Caco-2 (cell line): ENCODE results near the gene KCNN3. TPM values are rescaled to one million over a fixed set of nuclear protein-coding genes. Genes with fewer than 3 reads are reported as not detected.

ENCODE experiments used
- BruUV-seq: library from RNA; stranded (reverse); fragments of 400-500 nt; replicated peaks from 2 replicates; lab custom pipeline; 2021; lab: Mats Ljungman, UMichigan
- CTCF ChIA-PET: fragments of 300-600 bp; sonication (Branson Sonifier 250); formaldehyde crosslinking; loops from one replicate; lab custom pipeline; 2022; ENCODE audit warnings: antibody characterized with exemption; lab: Charles Lee
- POLR2A ChIA-PET: fragments of 300-600 bp; sonication (Branson Sonifier 250); formaldehyde crosslinking; loops from one replicate; lab custom pipeline; 2022; ENCODE audit warnings: antibody characterized with exemption; lab: Charles Lee
- DNase-seq, 2 experiments: peaks; one replicate each; pipeline versions ENCODE4 v3.0.0 to v3.0.0-alpha.2; 2020 to 2022
- H3K27me3 ChIP-seq: replicated peaks from 2 replicates; pipeline ENCODE4 v1.6.0; 2011; ENCODE audit warnings: low read length; ENCODE audit not compliant: control insufficient read depth, insufficient read depth
- H3K36me3 ChIP-seq: 2 replicates; pipeline ENCODE4 v1.5.1; 2011; ENCODE audit warnings: low read length; ENCODE audit not compliant: control insufficient read depth, insufficient read depth
- H3K4me1 ChIP-seq: fragments of 250-450 bp; sonication (Bioruptor Pico); 2 replicates; pipeline ENCODE4 v1.5.1; 2020; ENCODE audit warnings: mild to moderate bottlenecking
- H3K4me3 ChIP-seq: 2 replicates; pipeline ENCODE4 v1.5.1; 2011; ENCODE audit warnings: low read depth, mild to moderate bottlenecking, control low read depth, low read length
- H3K9me3 ChIP-seq: fragments of 250-450 bp; sonication (Bioruptor Pico); 2 replicates; pipeline ENCODE4 v1.5.1; 2020; ENCODE audit warnings: mild to moderate bottlenecking, moderate library complexity
- H3K27ac Mint-ChIP-seq: one replicate; pipeline ENCODE4 v1.8.0; 2022; ENCODE audit warnings: mixed read lengths; ENCODE audit not compliant: unreplicated experiment
- H3K27me3 Mint-ChIP-seq: one replicate; pipeline ENCODE4 v1.8.0; 2022; ENCODE audit warnings: mixed read lengths; ENCODE audit not compliant: insufficient read depth, unreplicated experiment
- H3K36me3 Mint-ChIP-seq: one replicate; pipeline ENCODE4 v1.8.0; 2022; ENCODE audit warnings: mild to moderate bottlenecking, mixed read lengths; ENCODE audit not compliant: insufficient read depth, unreplicated experiment
- H3K4me1 Mint-ChIP-seq: one replicate; pipeline ENCODE4 v1.8.0; 2022; ENCODE audit warnings: low read depth, mixed read lengths; ENCODE audit not compliant: unreplicated experiment
- H3K4me3 Mint-ChIP-seq: one replicate; pipeline ENCODE4 v1.8.0; 2022; ENCODE audit warnings: mild to moderate bottlenecking, moderate library complexity, mixed read lengths; ENCODE audit not compliant: unreplicated experiment
- H3K9me3 Mint-ChIP-seq: one replicate; pipeline ENCODE4 v1.8.0; 2022; ENCODE audit warnings: mixed read lengths; ENCODE audit not compliant: unreplicated experiment
- intact Hi-C: fragments of 100-400 bp; cut with micrococcal nuclease; formaldehyde crosslinking; loops from one replicate; pipeline ENCODE4 v1.10.0; 2022; ENCODE audit not compliant: unreplicated experiment
- total RNA-seq: library from RNA; stranded (reverse); gene quantifications from 2 replicates; pipeline ENCODE4 v1.2.3, GENCODE V29; 2022
- TF ChIP-seq, protein P1 (sequence below), 2 experiments: fragments of 200-600 bp in 1 of 2; IDR thresholded peaks; 1 replicate in 1 of 2; 2 replicates in 1 of 2; pipeline versions ENCODE4 v1.5.1 to v1.8.0; 2011 to 2022; ENCODE audit warnings: antibody characterized with exemption in 1 of 2, control low read depth in 1 of 2, inconsistent platforms in 1 of 2, low read depth in 1 of 2, low read length in 1 of 2, mild to moderate bottlenecking in 1 of 2, moderate library complexity in 1 of 2; ENCODE audit not compliant: insufficient read depth in 1 of 2, severe bottlenecking in 1 of 2, unreplicated experiment in 1 of 2

KCNN3 gene
- total RNA-seq, 1 experiment from 2014 or later = 0.05 TPM

DNA sequence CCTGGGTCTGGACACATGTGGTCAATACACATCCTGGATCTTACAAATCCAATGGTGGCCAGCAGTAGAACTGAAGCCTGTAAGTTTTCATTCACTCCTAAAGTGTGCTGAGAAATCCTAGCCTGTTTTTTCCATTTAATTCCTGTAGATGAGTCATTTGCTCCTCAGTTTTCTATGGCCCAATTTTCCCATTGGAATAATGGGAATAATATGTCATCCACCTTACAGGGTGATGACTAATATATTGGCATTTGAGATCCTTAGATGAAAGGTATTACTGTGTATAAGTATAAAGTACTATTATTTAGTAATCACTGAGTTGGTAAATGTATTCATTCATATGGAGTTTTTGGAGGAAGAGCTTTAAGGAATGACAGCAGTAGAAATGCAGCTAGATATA is 172.4 kb downstream of the KCNN3 start:
- H3K36me3 Mint-ChIP-seq = no peaks in the 10 kb centered on the region
- peaks cover 17% of the 10 kb centered on the region for H3K27me3 Mint-ChIP-seq
- H3K4me3 Mint-ChIP-seq = no peak overlapping the region
- Histone ChIP-seq H3K27me3 (no peaks in the 10 kb centered on the region), H3K4me1 (no peaks in the 10 kb centered on the region), H3K36me3 (no peaks in the 10 kb centered on the region), H3K9me3 (no peaks in the 10 kb centered on the region), H3K4me3 (no peak overlapping the region)
- no peaks in the 10 kb centered on the region for H3K4me1 Mint-ChIP-seq
- no peak for DNase-seq
- TF ChIP-seq, protein P1, sequence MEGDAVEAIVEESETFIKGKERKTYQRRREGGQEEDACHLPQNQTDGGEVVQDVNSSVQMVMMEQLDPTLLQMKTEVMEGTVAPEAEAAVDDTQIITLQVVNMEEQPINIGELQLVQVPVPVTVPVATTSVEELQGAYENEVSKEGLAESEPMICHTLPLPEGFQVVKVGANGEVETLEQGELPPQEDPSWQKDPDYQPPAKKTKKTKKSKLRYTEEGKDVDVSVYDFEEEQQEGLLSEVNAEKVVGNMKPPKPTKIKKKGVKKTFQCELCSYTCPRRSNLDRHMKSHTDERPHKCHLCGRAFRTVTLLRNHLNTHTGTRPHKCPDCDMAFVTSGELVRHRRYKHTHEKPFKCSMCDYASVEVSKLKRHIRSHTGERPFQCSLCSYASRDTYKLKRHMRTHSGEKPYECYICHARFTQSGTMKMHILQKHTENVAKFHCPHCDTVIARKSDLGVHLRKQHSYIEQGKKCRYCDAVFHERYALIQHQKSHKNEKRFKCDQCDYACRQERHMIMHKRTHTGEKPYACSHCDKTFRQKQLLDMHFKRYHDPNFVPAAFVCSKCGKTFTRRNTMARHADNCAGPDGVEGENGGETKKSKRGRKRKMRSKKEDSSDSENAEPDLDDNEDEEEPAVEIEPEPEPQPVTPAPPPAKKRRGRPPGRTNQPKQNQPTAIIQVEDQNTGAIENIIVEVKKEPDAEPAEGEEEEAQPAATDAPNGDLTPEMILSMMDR (IDR thresholded peaks at IDR 0.05; ENCODE audit: insufficient read depth in 1 of 2, low read depth in 1 of 2, low read length in 1 of 2, severe bottlenecking in 1 of 2, unreplicated experiment in 1 of 2) = no peak
- CTCF ChIA-PET = interaction anchor here (0.6 kb wide), 1 partner anchor 530 kb away, joined by 3 read pairs; no protein-coding TSS in a partner anchor
- BruUV-seq = no TSS peak
- no peaks in the 10 kb centered on the region for H3K9me3 Mint-ChIP-seq
- intact Hi-C loops = no loop called here
- POLR2A ChIA-PET = no interaction called here
- no peak overlapping the region for H3K27ac Mint-ChIP-seq

DNA sequence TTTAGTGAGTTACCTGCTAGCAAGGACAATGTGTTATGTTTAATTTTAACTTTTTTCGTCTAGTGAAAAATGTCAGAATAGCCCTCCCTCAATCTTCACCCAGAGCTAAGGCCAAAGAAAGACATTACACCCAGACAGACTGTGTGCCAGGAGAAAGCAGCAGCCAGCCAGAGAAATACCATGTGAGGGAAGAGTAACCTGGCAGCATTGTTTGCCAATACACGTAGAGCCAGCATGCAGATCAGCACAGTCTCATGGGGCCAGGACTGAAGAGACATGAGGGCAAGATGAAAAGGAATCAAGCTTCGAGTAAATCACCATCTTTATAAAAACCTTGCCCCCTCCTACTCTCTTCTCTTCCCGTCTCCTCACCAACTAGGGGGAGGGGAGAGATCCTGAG is 173.6 kb downstream of the KCNN3 start:
- ChIA-PET CTCF (no interaction called here), POLR2A (no interaction called here)
- DNase-seq = no peak
- H3K27me3 Mint-ChIP-seq = peaks cover 17% of the 10 kb centered on the region
- intact Hi-C loops = no loop called here
- H3K27me3 ChIP-seq = no peaks in the 10 kb centered on the region
- H3K4me3 ChIP-seq = no peak overlapping the region
- H3K9me3 Mint-ChIP-seq = no peaks in the 10 kb centered on the region
- no peaks in the 10 kb centered on the region for H3K4me1 Mint-ChIP-seq
- no peaks in the 10 kb centered on the region for H3K36me3 Mint-ChIP-seq
- no peaks in the 10 kb centered on the region for H3K4me1 ChIP-seq
- no peaks in the 10 kb centered on the region for H3K36me3 ChIP-seq
- no peak overlapping the region for H3K27ac Mint-ChIP-seq
- TF ChIP-seq, protein P1 (IDR thresholded peaks at IDR 0.05; ENCODE audit: insufficient read depth in 1 of 2, low read depth in 1 of 2, low read length in 1 of 2, severe bottlenecking in 1 of 2, unreplicated experiment in 1 of 2) = no peak
- BruUV-seq = no TSS peak
- H3K9me3 ChIP-seq = no peaks in the 10 kb centered on the region; the same call in 1 of the 2 replicates
- no peak overlapping the region for H3K4me3 Mint-ChIP-seq

DNA sequence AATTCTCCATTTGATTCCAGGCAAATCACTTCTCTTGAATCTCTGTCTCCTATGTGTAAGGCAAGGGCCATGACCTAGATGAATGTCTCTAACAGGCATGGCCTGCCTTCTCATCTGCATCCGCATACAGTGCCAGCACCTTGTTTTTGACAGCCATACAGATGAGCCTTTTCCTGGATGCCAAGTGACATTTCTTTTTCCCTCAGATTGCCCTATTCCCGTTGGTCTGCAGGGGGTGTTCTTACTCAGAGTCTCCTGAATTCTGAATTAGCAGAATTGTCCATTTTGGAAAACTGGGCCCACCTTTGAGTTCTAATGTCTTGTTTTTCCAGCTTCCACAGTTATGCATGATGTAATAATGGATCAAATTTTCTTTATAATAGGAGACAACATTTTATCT is 174.1 kb downstream of the KCNN3 start:
- no peak overlapping the region for H3K27ac Mint-ChIP-seq
- no peaks in the 10 kb centered on the region for H3K4me1 Mint-ChIP-seq
- DNase-seq = no peak
- no peaks in the 10 kb centered on the region for H3K27me3 ChIP-seq
- CTCF ChIA-PET = no interaction called here
- TF ChIP-seq, protein P1 (IDR thresholded peaks at IDR 0.05; ENCODE audit: insufficient read depth in 1 of 2, low read depth in 1 of 2, low read length in 1 of 2, severe bottlenecking in 1 of 2, unreplicated experiment in 1 of 2) = no peak
- H3K36me3 ChIP-seq = no peaks in the 10 kb centered on the region
- no peaks in the 10 kb centered on the region for H3K36me3 Mint-ChIP-seq
- intact Hi-C loops = no loop called here
- no peaks in the 10 kb centered on the region; the same call in 1 of the 2 replicates for H3K9me3 ChIP-seq
- H3K27me3 Mint-ChIP-seq = peaks cover 17% of the 10 kb centered on the region
- H3K4me1 ChIP-seq = no peaks in the 10 kb centered on the region
- POLR2A ChIA-PET = no interaction called here
- no peak overlapping the region for H3K4me3 Mint-ChIP-seq
- no peak overlapping the region for H3K4me3 ChIP-seq
- H3K9me3 Mint-ChIP-seq = no peaks in the 10 kb centered on the region
- no TSS peak for BruUV-seq
